Urinary bladder (tissue), 4 donors: ENCODE data around the gene NR2F1. TPM values are rescaled to one million over a fixed set of nuclear protein-coding genes. Genes with fewer than 3 reads are reported as not detected.
A peak's percentile ranks its signal among the peaks of the same experiment; 100 is the strongest.

Experiments
- DNase-seq: peaks from one replicate; pipeline ENCODE4 v3.0.0-alpha.2; 2015; ENCODE audit errors: extremely low spot score
- H3K27ac ChIP-seq: one replicate; pipeline ENCODE4 v1.5.1; 2013; ENCODE audit warnings: low read depth, mild to moderate bottlenecking, moderate library complexity
- H3K36me3 ChIP-seq: one replicate; pipeline ENCODE4 v1.6.1; 2013; ENCODE audit warnings: mild to moderate bottlenecking, moderate library complexity; ENCODE audit not compliant: insufficient read depth
- H3K4me1 ChIP-seq: one replicate; pipeline ENCODE4 v1.6.1; 2013; ENCODE audit warnings: mild to moderate bottlenecking, moderate library complexity; ENCODE audit not compliant: insufficient read depth
- H3K4me3 ChIP-seq: one replicate; pipeline ENCODE4 v1.5.1; 2013; ENCODE audit warnings: low read depth, low read length
- WGBS: extraction: QIAGEN DNeasy Blood & Tissue Kit; methylation state at CpG from one replicate; pipeline ENCODE4 v1.1.7; 2013; 5-methylcytosine and 5-hydroxymethylcytosine counted together
- polyA plus RNA-seq: library from polyadenylated mRNA; stranded (reverse); fragments of 200-250 nt; gene quantifications from one replicate; pipeline ENCODE4 v1.2.3, GENCODE V29; 2013
- total RNA-seq: library from RNA; depleted of rRNA; stranded (reverse); fragments of >200 nt; gene quantifications from one replicate; pipeline ENCODE4 v1.2.3, GENCODE V29; 2014
- donor health status: healthy with polysubstance abuse.
- donor health status: healthy.

NR2F1 gene
- total and polyA plus RNA-seq, 2 donors, result 64.8 to 149 TPM

DNA sequence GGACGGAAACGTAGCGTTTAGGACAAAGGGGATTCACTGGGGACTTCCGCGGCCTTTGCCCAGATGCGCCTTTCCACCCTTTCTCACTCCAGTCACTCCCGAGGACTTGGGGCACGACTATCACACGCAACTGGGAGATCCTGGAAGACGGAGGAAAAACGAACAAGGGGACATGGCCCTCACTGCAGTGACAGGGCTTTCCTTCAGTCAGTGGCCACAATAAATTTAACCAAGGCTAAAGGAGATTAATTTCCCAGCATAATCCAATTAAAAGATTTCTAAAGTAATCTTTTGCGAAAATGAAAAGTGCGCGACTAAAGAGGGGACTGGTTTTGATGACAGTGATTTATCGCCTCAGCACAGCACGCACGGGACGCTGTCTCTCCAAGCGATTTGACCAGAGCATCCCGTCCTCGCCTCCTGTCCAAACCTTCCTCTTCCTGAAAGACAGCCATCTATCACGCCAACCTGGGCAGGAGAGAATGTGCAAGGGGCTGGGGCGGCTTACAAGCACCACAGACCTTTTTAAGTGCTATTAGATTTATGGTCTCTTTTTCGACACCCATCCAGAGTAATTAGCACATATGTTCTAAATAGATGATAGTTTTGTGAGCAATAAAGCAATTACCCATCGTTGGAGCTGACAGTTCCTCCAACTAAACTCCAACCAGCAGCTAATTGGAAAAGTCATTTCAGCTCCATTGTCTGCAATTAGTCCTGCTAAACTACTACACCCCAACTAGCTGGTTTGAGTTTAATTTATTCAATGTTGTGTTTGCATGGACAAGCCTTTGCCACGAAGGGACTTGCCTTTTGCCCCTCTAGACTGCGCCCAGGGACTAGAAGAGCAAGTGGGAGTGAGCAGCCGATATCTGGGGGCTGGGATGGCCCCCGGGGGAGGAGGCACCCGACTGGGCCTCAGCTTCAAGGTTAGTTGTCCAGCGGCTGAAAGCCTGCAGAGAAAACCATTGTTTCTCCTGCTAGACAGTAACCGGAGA is 9.4 kb upstream of the NR2F1 start:
- no peak overlapping the region for H3K4me3 ChIP-seq
- H3K27ac ChIP-seq, result no peak overlapping the region
- no peak for DNase-seq
- WGBS, result 67% methylated on average over 32 of the region's 32 CpGs
- peaks cover 1% of the 10 kb centered on the region for H3K4me1 ChIP-seq
- no peaks in the 10 kb centered on the region for H3K36me3 ChIP-seq

- H3K36me3 ChIP-seq, result no peaks in the 10 kb centered on the region
- no peak overlapping the region for H3K4me3 ChIP-seq
- 18% methylated on average over 12 of the region's 12 CpGs for WGBS
- peaks cover 1% of the 10 kb centered on the region for H3K4me1 ChIP-seq
- no peak overlapping the region for H3K27ac ChIP-seq
- DNase-seq, result no peak
Measured at GRCh38 chr5:93574491-93575305, 8.3 kb upstream of the NR2F1 start.

- no peak overlapping the region for H3K27ac ChIP-seq
- peaks cover 1% of the 10 kb centered on the region for H3K4me1 ChIP-seq
- 65% methylated on average over 6 of the region's 6 CpGs for WGBS
- no peaks in the 10 kb centered on the region for H3K36me3 ChIP-seq
- no peak for DNase-seq
- no peak overlapping the region for H3K4me3 ChIP-seq
Measured at GRCh38 chr5:93575461-93576414, 7.3 kb upstream of the NR2F1 start.

DNA sequence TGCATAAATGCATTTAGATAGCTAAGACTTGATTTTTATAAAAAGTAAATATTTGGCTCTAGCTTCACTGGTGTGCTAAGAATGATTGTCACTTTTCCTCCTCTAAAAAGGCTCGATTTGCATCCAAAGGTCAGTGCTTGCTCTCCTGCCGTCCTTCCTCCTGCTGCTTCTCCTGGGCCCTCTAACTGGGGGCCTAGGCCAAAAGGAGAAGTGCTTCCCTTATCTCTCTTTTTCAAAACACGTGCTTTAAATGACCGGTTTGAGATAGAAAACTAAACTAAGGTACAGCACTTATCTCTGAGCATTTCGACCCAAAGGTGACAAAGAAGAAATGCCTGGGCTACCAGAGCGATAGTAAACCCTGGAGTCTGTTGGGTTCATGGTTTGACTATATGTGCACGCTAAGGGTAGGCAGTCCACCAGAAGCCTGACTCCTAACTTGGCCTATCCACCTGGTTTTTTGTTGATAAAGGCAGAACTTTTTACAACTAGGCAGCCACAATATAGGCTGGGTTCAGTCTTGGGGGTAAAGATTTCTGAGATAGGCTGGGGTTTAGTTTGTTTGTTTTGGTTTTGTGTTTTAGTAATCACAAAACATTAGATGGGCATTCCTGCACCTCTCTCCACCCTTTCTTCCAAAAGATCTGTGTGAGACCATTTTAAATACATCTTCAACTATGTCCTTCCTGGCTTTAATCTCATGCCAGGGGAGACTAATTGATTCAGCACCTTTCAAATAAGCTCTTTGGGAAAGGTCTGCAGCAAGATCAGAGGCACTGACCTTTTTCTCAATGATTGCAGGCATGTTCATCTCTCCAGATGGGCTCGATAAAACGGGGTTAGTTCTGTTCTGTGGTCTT is 5.8 kb upstream of the NR2F1 start:
- Histone ChIP-seq H3K27ac (peak overlapping the region; percentile 12), H3K36me3 (no peaks in the 10 kb centered on the region), H3K4me3 (no peak overlapping the region), H3K4me1 (peaks cover 1% of the 10 kb centered on the region)
- 44% methylated on average over 9 of the region's 9 CpGs for WGBS
- DNase-seq, result no peak

- 27% methylated on average over 25 of the region's 25 CpGs for WGBS
- Histone ChIP-seq H3K4me3 (peak overlapping the region; percentile 57), H3K4me1 (peaks cover 1% of the 10 kb centered on the region), H3K27ac (peak overlapping the region; percentile 93), H3K36me3 (no peaks in the 10 kb centered on the region)
- DNase-seq, result no peak
Measured at GRCh38 chr5:93577854-93578812, 4.9 kb upstream of the NR2F1 start.

DNA sequence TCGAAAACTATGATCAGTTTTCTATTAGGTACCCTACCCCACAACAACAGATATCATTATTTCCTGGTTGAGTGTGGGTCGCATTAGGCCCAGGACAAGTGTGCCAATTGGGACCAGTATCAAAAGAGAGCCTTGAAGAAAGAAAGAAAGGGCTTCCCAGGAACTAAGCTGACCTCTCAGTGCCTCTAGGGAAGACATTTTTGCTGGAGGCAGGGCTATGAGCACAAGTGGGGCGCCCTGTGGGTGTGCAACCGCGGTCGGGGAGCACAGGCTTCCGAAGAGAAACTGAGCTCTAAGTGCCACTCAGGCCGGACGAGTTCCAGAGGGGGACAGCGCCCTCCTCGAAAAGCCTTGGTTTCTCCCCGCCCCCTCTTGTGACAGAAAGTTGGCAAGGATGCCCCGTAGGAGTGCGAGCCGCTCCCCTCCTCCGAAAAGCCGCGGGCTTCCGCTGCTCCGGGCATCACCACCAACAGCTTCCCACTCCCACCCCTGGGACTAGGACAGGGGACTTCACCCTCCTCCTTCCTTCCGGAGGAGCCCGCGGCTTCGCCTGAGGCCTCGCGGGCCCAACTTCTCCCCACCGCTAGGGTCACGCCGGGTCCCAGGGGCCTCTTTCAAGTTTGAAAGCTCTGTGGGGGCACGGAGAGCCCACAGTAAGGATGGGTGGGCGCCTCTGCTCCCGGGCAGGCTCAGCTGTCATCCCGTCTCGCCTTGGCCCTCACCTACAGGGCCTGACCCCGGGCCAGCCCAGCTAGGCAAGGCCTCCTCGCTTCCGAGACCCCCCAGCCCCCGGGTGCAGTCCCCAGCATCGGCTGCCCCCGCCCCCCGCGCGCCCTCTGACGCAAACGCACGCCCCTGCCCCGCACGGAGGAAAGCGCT is 4.0 kb upstream of the NR2F1 start:
- DNase-seq, result no peak

DNA sequence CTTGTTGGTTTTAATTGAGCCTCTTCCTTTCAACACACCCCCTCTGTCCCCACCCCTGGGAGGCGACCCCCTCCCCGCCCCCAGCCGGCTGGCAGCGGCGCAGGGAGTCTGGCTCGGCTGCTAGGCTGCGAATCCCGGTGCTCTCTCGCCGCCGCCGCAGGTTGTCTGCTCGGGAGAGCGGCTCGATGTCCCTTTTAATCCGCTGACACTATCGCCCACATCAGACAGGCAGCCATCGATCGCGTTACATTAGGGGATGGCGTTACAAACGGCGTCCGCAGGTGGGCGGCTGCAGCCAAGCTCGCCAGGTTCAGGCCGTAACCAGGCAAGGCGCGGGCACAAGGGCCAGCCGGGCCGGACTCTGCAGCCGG is 3.3 kb upstream of the NR2F1 start:
- DNase-seq, result no peak
- H3K36me3 ChIP-seq, result no peaks in the 10 kb centered on the region
- H3K27ac ChIP-seq, result peak overlapping the region; percentile 84
- H3K4me1 ChIP-seq, result no peaks in the 10 kb centered on the region
- peak overlapping the region; percentile 57 for H3K4me3 ChIP-seq
- under 1% methylated on average over 32 of the region's 32 CpGs for WGBS

More for the DNA sequence above, 4.0 kb upstream of the NR2F1 start:
- Histone ChIP-seq H3K36me3 (no peaks in the 10 kb centered on the region), H3K4me3 (peak overlapping the region; percentile 57), H3K4me1 (peaks cover under 1% of the 10 kb centered on the region), H3K27ac (peak overlapping the region; percentile 93)
- WGBS, result 3% methylated on average over 49 of the region's 49 CpGs

DNA sequence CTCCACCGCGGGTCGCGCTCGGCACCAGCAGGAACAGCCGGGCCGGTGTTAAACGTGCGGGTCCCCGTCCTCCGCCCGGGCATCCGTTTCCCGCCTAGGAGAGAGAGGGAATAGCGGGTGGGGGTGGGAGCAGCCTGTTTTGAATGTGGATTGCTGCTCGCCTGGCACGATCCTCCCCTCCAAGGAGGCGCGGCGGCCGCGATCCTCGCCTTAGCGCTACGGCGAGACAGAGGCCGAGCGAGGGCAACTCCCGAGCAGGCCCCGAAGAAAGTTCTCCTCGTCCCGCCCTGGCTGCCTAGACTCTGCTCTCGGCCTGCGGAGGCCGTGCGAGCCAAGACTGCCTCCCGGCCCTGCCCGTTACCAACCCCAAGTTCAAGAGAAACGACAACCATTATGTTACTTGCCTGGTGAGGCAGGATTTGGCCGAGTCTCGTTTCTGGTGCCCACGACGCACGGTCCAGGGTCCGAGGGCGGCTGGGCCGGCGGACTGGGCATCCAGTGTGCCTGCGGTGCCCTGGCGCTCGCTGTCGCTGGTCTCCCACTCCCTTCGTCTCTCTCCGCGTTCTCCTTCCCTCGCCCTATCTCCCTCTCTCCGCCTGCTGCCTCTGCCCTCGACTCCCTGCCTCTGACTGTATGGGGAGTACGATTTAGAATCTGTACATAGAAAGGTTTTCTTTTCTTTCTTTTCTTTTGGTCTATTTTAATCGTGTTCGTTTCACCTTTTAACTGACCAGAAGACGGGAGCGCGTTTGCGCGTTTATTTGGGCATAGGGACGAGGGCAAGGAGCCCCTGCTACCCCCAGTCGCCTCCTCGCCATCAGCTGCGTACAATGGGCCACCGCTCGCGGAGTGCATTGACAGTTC is 2.7 kb upstream of the NR2F1 start:
- under 1% methylated on average over 73 of the region's 73 CpGs for WGBS
- Histone ChIP-seq H3K27ac (peak overlapping the region; percentile 84), H3K36me3 (no peaks in the 10 kb centered on the region), H3K4me3 (peak overlapping the region; percentile 57), H3K4me1 (no peaks in the 10 kb centered on the region)
- no peak for DNase-seq

- H3K4me1 ChIP-seq, result no peaks in the 10 kb centered on the region
- under 1% methylated on average over 41 of the region's 41 CpGs for WGBS
- H3K27ac ChIP-seq, result peak within 1 kb of the TSS; percentile 84
- no peak for DNase-seq
- H3K36me3 ChIP-seq, result no peaks in the 10 kb centered on the region
- peak within 1 kb of the TSS; percentile 57 for H3K4me3 ChIP-seq
Measured at GRCh38 chr5:93580927-93581445, 2.0 kb upstream of the NR2F1 start, which contains the start of gene NR2F1-AS1. TSS of gene NR2F1-AS1 (minus strand) at chr5:93581219.

- Histone ChIP-seq H3K36me3 (no peaks in the 10 kb centered on the region), H3K4me1 (no peaks in the 10 kb centered on the region), H3K4me3 (no peak overlapping the region), H3K27ac (peak overlapping the region; percentile 65)
- no peak for DNase-seq
- under 1% methylated on average over 2 of the region's 2 CpGs for WGBS
Measured at GRCh38 chr5:93582167-93582462, 907 bp upstream of the NR2F1 start.
